ENCODE data around the gene PPM1A.
A peak's percentile ranks its signal among the peaks of the same experiment; 100 is the strongest.

Gene PPM1A

GRCh38 chr14:60245380-60246177 is 3.4 kb upstream of the PPM1A start:
- DNase-seq (no peak), ATAC-seq (ENCODE audit: insufficient read depth, low read depth) (no peak)
- no peak overlapping the region for H3K9ac ChIP-seq (ENCODE audit: low read depth, low read length)
- no peak overlapping the region for H2AFZ ChIP-seq (ENCODE audit: low read depth, low read length)
- H3K4me2 ChIP-seq (ENCODE audit: insufficient read depth, low read length), result no peak overlapping the region
- H3K27me3 ChIP-seq (ENCODE audit: insufficient read depth, low read length, poor library complexity), result no peaks in the 10 kb centered on the region
- no peak overlapping the region for H3K4me3 ChIP-seq (ENCODE audit: low read depth in 1 of 2, low read length in 2 of 2)
- no peak overlapping the region for H3K27ac ChIP-seq (ENCODE audit: low read length)
- no peaks in the 10 kb centered on the region for H3K9me3 ChIP-seq (ENCODE audit: insufficient read depth, low read length, severe bottlenecking)
- no peaks in the 10 kb centered on the region for H3K36me3 ChIP-seq (ENCODE audit: insufficient read depth, low read length)
- peaks cover 21% of the 10 kb centered on the region for H3K4me1 ChIP-seq (ENCODE audit: insufficient read depth, low read length)
- TF ChIP-seq CTCF (IDR thresholded peaks at IDR 0.05; ENCODE audit: borderline replicate concordance, extremely low read depth, low read length, poor library complexity, severe bottlenecking) (no peak), EZH2 (IDR thresholded peaks at IDR 0.05; ENCODE audit: borderline replicate concordance, low read depth, low read length, severe bottlenecking) (no peak)
- peaks cover 12% of the 10 kb centered on the region for H3K79me2 ChIP-seq (ENCODE audit: insufficient read depth, low read length)
- H4K20me1 ChIP-seq (ENCODE audit: insufficient read depth, low read length), result peaks cover 7% of the 10 kb centered on the region; the same call in 1 of the 2 replicates

GRCh38 chr14:60247994-60248696 is 876 bp upstream of the PPM1A start:
- Histone ChIP-seq H2AFZ (ENCODE audit: low read depth, low read length) (peak overlapping the region; percentile 85), H3K27ac (ENCODE audit: low read length) (peak overlapping the region; percentile 90), H3K36me3 (ENCODE audit: insufficient read depth, low read length) (peaks cover 2% of the 10 kb centered on the region; the same call in 1 of the 2 replicates), H4K20me1 (ENCODE audit: insufficient read depth, low read length) (peaks cover 25% of the 10 kb centered on the region; the same call in 1 of the 2 replicates), H3K4me1 (ENCODE audit: insufficient read depth, low read length) (peaks cover 43% of the 10 kb centered on the region), H3K27me3 (ENCODE audit: insufficient read depth, low read length, poor library complexity) (no peaks in the 10 kb centered on the region), H3K4me3 (ENCODE audit: low read depth in 1 of 2, low read length in 2 of 2) (peak overlapping the region; percentile 30 to 58), H3K9me3 (ENCODE audit: insufficient read depth, low read length, severe bottlenecking) (no peaks in the 10 kb centered on the region), H3K4me2 (ENCODE audit: insufficient read depth, low read length) (peak overlapping the region; percentile 75), H3K79me2 (ENCODE audit: insufficient read depth, low read length) (peaks cover 37% of the 10 kb centered on the region), H3K9ac (ENCODE audit: low read depth, low read length) (peak overlapping the region; percentile 93)
- ATAC-seq (ENCODE audit: insufficient read depth, low read depth), result peak; percentile 85
- peak; percentile 90 for DNase-seq
- TF ChIP-seq EZH2 (IDR thresholded peaks at IDR 0.05; ENCODE audit: borderline replicate concordance, low read depth, low read length, severe bottlenecking) (no peak), CTCF (IDR thresholded peaks at IDR 0.05; ENCODE audit: borderline replicate concordance, extremely low read depth, low read length, poor library complexity, severe bottlenecking) (no peak)

- ATAC-seq (ENCODE audit: insufficient read depth, low read depth), result peak; percentile 50
Observed at GRCh38 chr14:60249321-60250256, 568 bp downstream of the PPM1A start.

More at GRCh38 chr14:60249321-60250256, 568 bp downstream of the PPM1A start:
- Histone ChIP-seq H3K4me2 (ENCODE audit: insufficient read depth, low read length) (peak overlapping the region; percentile 80), H3K9me3 (ENCODE audit: insufficient read depth, low read length, severe bottlenecking) (no peaks in the 10 kb centered on the region), H4K20me1 (ENCODE audit: insufficient read depth, low read length) (peaks cover 39% of the 10 kb centered on the region), H3K27me3 (ENCODE audit: insufficient read depth, low read length, poor library complexity) (no peaks in the 10 kb centered on the region), H3K4me1 (ENCODE audit: insufficient read depth, low read length) (peaks cover 47% of the 10 kb centered on the region), H3K4me3 (ENCODE audit: low read depth in 1 of 2, low read length in 2 of 2) (peak overlapping the region; percentile 62 to 67; a peak in 3 of 4 replicates), H3K27ac (ENCODE audit: low read length) (peak overlapping the region; percentile 80), H3K79me2 (ENCODE audit: insufficient read depth, low read length) (peaks cover 52% of the 10 kb centered on the region), H3K9ac (ENCODE audit: low read depth, low read length) (peak overlapping the region; percentile 93), H3K36me3 (ENCODE audit: insufficient read depth, low read length) (peaks cover 2% of the 10 kb centered on the region; the same call in 1 of the 2 replicates), H2AFZ (ENCODE audit: low read depth, low read length) (peak overlapping the region; percentile 35)
- no peak for TF ChIP-seq CTCF (IDR thresholded peaks at IDR 0.05; ENCODE audit: borderline replicate concordance, extremely low read depth, low read length, poor library complexity, severe bottlenecking)
- no peak for TF ChIP-seq EZH2 (IDR thresholded peaks at IDR 0.05; ENCODE audit: borderline replicate concordance, low read depth, low read length, severe bottlenecking)
- peak; percentile 76 for DNase-seq

Measured in DND-41 (cell line).